ENCODE results near the gene LY6G6D.

DNA sequence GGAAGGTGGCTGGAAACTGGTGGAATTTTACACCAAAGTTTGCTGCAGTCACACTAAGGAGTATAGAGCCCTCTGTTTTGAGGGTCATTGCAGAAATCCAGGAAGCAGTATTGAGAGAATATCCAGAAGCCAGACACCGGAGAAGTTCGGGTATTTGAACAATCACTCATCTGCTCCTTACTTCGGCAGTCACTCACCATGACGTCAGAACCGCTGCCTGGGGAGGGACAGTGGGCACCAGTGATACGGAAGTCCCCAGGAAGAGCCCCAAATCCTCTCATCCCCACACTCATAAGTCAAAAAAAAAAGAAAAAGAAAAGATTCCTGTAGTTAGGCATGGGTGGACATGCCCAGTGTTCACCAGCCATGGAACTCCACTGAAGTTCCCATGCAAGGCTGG, 38.2 kb upstream of the LY6G6D start:
- no peak for TF ChIP-seq TARDBP (IDR thresholded peaks at IDR 0.05)
- no peak for TF ChIP-seq FOXA1 (IDR thresholded peaks at IDR 0.05)
- TF ChIP-seq, protein P1, sequence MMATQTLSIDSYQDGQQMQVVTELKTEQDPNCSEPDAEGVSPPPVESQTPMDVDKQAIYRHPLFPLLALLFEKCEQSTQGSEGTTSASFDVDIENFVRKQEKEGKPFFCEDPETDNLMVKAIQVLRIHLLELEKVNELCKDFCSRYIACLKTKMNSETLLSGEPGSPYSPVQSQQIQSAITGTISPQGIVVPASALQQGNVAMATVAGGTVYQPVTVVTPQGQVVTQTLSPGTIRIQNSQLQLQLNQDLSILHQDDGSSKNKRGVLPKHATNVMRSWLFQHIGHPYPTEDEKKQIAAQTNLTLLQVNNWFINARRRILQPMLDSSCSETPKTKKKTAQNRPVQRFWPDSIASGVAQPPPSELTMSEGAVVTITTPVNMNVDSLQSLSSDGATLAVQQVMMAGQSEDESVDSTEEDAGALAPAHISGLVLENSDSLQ (IDR thresholded peaks at IDR 0.05), result no peak
- TF ChIP-seq BHLHE40 (IDR thresholded peaks at IDR 0.05; ENCODE audit: borderline replicate concordance), result no peak
- no peak for TF ChIP-seq FOXM1 (IDR thresholded peaks at IDR 0.05; ENCODE audit: borderline replicate concordance)
- TF ChIP-seq NFRKB (IDR thresholded peaks at IDR 0.05), result no peak
- TF ChIP-seq LEF1 (IDR thresholded peaks at IDR 0.05; ENCODE audit: borderline replicate concordance), result no peak
- no peak for TF ChIP-seq ZNF384 (IDR thresholded peaks at IDR 0.05)
- TF ChIP-seq SP1 (IDR thresholded peaks at IDR 0.05), result no peak
- TF ChIP-seq ARNT (IDR thresholded peaks at IDR 0.05), result no peak
- TF ChIP-seq ELF4 (IDR thresholded peaks at IDR 0.05), result no peak
- TF ChIP-seq SUZ12 (IDR thresholded peaks at IDR 0.05), result no peak
